ENCODE measurements around the gene OPCML. TPM values are rescaled to one million over a fixed set of nuclear protein-coding genes. Genes with fewer than 3 reads are reported as not detected.

OPCML gene
- total and polyA plus RNA-seq, 2 donors (not counting 1 experiment from before 2014, with no cell fraction given): not detected

- H2AFZ ChIP-seq (ENCODE audit: insufficient read depth, low read depth, low read length, poor library complexity, severe bottlenecking): no peak overlapping the region
- no peaks in the 10 kb centered on the region for H3K4me1 Mint-ChIP-seq
- 83% methylated on average over 2 of the region's 2 CpGs for WGBS (ENCODE audit: insufficient coverage)
- no peak overlapping the region for H3K4me3 ChIP-seq (ENCODE audit: control extremely low read depth in 1 of 5, extremely low read depth in 1 of 5, insufficient read depth in 1 of 5, low read depth in 2 of 5, low read length in 4 of 5)
- DNase-seq: no peak
- intact Hi-C loops (cut with micrococcal nuclease): no loop called here
- no peak overlapping the region for H3K4me3 Mint-ChIP-seq
- ATAC-seq (ENCODE audit: low read depth): no peak
- no peaks in the 10 kb centered on the region for H3K4me1 ChIP-seq (ENCODE audit: control insufficient read depth in 2 of 2, insufficient read depth in 2 of 2, low read length in 2 of 2)
- peaks cover 0 to 11% (median 0%) of the 10 kb centered on the region in 3 donors for H3K9me3 ChIP-seq (ENCODE audit: control extremely low read depth in 1 of 3, control insufficient read depth in 2 of 3, insufficient read depth in 1 of 3, low read length in 2 of 3)
- no peak overlapping the region for H3K27ac ChIP-seq (ENCODE audit: low read length in 2 of 2)
- peaks cover 2% of the 10 kb centered on the region for H3K9me3 Mint-ChIP-seq (ENCODE audit: insufficient read depth)
- POLR2A ChIA-PET: no interaction called here
- no peak overlapping the region for H3K9ac ChIP-seq (ENCODE audit: low read length)
- no peak overlapping the region for H3K27ac Mint-ChIP-seq
- CTCF ChIA-PET: no interaction called here
- H3K4me2 ChIP-seq (replicated peaks; ENCODE audit: low read depth, low read length, poor library complexity, severe bottlenecking): no peak overlapping the region
- no peaks in the 10 kb centered on the region for H3K27me3 ChIP-seq (replicated peaks in 1 of 4; ENCODE audit: control extremely low read depth in 1 of 4, control insufficient read depth in 3 of 4, insufficient read depth in 4 of 4, low read length in 3 of 4)
- no peaks in the 10 kb centered on the region for H3K36me3 ChIP-seq (replicated peaks in 1 of 2; ENCODE audit: control extremely low read depth in 1 of 2, control insufficient read depth in 1 of 2, extremely low read depth in 1 of 2, insufficient read depth in 2 of 2, low read length in 1 of 2)
- TF ChIP-seq, protein P1, sequence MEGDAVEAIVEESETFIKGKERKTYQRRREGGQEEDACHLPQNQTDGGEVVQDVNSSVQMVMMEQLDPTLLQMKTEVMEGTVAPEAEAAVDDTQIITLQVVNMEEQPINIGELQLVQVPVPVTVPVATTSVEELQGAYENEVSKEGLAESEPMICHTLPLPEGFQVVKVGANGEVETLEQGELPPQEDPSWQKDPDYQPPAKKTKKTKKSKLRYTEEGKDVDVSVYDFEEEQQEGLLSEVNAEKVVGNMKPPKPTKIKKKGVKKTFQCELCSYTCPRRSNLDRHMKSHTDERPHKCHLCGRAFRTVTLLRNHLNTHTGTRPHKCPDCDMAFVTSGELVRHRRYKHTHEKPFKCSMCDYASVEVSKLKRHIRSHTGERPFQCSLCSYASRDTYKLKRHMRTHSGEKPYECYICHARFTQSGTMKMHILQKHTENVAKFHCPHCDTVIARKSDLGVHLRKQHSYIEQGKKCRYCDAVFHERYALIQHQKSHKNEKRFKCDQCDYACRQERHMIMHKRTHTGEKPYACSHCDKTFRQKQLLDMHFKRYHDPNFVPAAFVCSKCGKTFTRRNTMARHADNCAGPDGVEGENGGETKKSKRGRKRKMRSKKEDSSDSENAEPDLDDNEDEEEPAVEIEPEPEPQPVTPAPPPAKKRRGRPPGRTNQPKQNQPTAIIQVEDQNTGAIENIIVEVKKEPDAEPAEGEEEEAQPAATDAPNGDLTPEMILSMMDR (IDR thresholded peaks at IDR 0.05): no peak
- TF ChIP-seq EZH2 (IDR thresholded peaks at IDR 0.05; ENCODE audit: borderline replicate concordance, insufficient read depth, low read depth, low read length, poor library complexity, severe bottlenecking): no peak
- H4K20me1 ChIP-seq (ENCODE audit: control insufficient read depth, insufficient read depth, low read length, poor library complexity, severe bottlenecking): no peaks in the 10 kb centered on the region
- H3K27me3 Mint-ChIP-seq: no peaks in the 10 kb centered on the region
- no peaks in the 10 kb centered on the region for H3K79me2 ChIP-seq (ENCODE audit: control insufficient read depth, insufficient read depth, low read length)
Measured at GRCh38 chr11:133521502-133521901, 10.8 kb downstream of the OPCML start.

DNA sequence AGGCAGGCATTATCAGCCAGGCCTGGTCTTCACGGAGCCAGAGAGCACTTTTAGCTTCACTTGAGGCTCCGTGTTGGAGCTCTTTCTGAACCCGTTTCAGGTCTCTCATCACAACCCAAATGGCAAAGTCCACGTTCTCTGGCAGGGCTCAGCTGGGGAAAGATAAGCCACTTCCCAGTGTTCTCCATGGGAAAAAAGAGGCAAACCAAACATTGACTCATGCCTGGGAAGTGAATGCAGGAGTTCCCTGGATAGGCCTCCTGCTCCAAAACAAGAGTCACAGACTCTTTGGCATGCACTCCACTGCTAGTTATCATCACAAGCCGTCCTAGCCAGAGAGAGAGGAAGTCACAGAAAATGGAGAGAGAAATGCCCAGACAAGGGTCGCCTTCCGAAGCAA is 11.6 kb downstream of the OPCML start:
- H3K79me2 ChIP-seq (ENCODE audit: control insufficient read depth, insufficient read depth, low read length): no peaks in the 10 kb centered on the region
- H3K9ac ChIP-seq (ENCODE audit: low read length): no peak overlapping the region
- H3K27me3 ChIP-seq (replicated peaks in 1 of 4; ENCODE audit: control extremely low read depth in 1 of 4, control insufficient read depth in 3 of 4, insufficient read depth in 4 of 4, low read length in 3 of 4): no peaks in the 10 kb centered on the region
- TF ChIP-seq EZH2 (IDR thresholded peaks at IDR 0.05; ENCODE audit: borderline replicate concordance, insufficient read depth, low read depth, low read length, poor library complexity, severe bottlenecking): no peak
- TF ChIP-seq, protein P1 (IDR thresholded peaks at IDR 0.05): no peak
- Mint-ChIP-seq H3K4me3 (no peak overlapping the region), H3K27ac (no peak overlapping the region), H3K27me3 (no peaks in the 10 kb centered on the region), H3K4me1 (no peaks in the 10 kb centered on the region), H3K9me3 (ENCODE audit: insufficient read depth) (peaks cover 2% of the 10 kb centered on the region)
- no peaks in the 10 kb centered on the region for H3K4me1 ChIP-seq (ENCODE audit: control insufficient read depth in 2 of 2, insufficient read depth in 2 of 2, low read length in 2 of 2)
- intact Hi-C loops (cut with micrococcal nuclease): no loop called here
- ChIA-PET CTCF (no interaction called here), POLR2A (no interaction called here)
- no peak overlapping the region for H3K4me2 ChIP-seq (replicated peaks; ENCODE audit: low read depth, low read length, poor library complexity, severe bottlenecking)
- ATAC-seq (ENCODE audit: low read depth) (no peak), DNase-seq (no peak)
- no peak overlapping the region for H2AFZ ChIP-seq (ENCODE audit: insufficient read depth, low read depth, low read length, poor library complexity, severe bottlenecking)
- no peaks in the 10 kb centered on the region for H3K36me3 ChIP-seq (replicated peaks in 1 of 2; ENCODE audit: control extremely low read depth in 1 of 2, control insufficient read depth in 1 of 2, extremely low read depth in 1 of 2, insufficient read depth in 2 of 2, low read length in 1 of 2)
- H3K9me3 ChIP-seq (ENCODE audit: control extremely low read depth in 1 of 3, control insufficient read depth in 2 of 3, insufficient read depth in 1 of 3, low read length in 2 of 3): peaks cover 0 to 13% (median 0%) of the 10 kb centered on the region in 3 donors
- WGBS (ENCODE audit: insufficient coverage): 74% methylated on average over 7 of the region's 7 CpGs
- H3K27ac ChIP-seq (ENCODE audit: low read length in 2 of 2): no peak overlapping the region
- no peak overlapping the region for H3K4me3 ChIP-seq (ENCODE audit: control extremely low read depth in 1 of 5, extremely low read depth in 1 of 5, insufficient read depth in 1 of 5, low read depth in 2 of 5, low read length in 4 of 5)
- H4K20me1 ChIP-seq (ENCODE audit: control insufficient read depth, insufficient read depth, low read length, poor library complexity, severe bottlenecking): no peaks in the 10 kb centered on the region
